Common myeloid progenitor, CD34-positive (primary cell): ENCODE results near the gene CA10.

Experiments used
- CTCF ChIA-PET: fragments of 350-600 bp; sonication (Branson Sonifier 250); formaldehyde crosslinking; loops from one replicate; lab custom pipeline; 2021; ENCODE audit warnings: antibody characterized with exemption; lab: Charles Lee
- POLR2A ChIA-PET: fragments of 350-600 bp; sonication (Branson Sonifier 250); formaldehyde crosslinking; loops from one replicate; lab custom pipeline; 2021; ENCODE audit warnings: antibody characterized with exemption; lab: Charles Lee
- DNase-seq, 3 donors: peaks; one replicate each; pipeline versions ENCODE4 v3.0.0 to v3.0.0-alpha.2; 2013
- H3K27ac ChIP-seq, 2 experiments: 1 replicate in 1 of 2; 2 replicates in 1 of 2; pipeline ENCODE4 v1.7.0; 2013; ENCODE audit warnings: inconsistent platforms in 2 of 2, low read length in 2 of 2, mild to moderate bottlenecking in 2 of 2, low read depth in 1 of 2, moderate library complexity in 1 of 2; ENCODE audit not compliant: severe bottlenecking in 2 of 2, insufficient read depth in 1 of 2, poor library complexity in 1 of 2
- H3K27me3 ChIP-seq, 5 experiments: replicated peaks in 2 of 5; 1 replicate in 3 of 5; 2 replicates in 2 of 5; pipeline versions ENCODE4 v1.6.1 to v1.7.0; 2013; ENCODE audit warnings: low read length in 4 of 5, mild to moderate bottlenecking in 2 of 5, moderate library complexity in 2 of 5, inconsistent platforms in 1 of 5; ENCODE audit not compliant: insufficient read depth in 5 of 5, control insufficient read depth in 4 of 5
- H3K36me3 ChIP-seq, 4 experiments: 1 replicate in 2 of 4; 2 replicates in 2 of 4; pipeline versions ENCODE4 v1.6.1 to v1.7.0; 2013; ENCODE audit warnings: low read length in 3 of 4, control low read depth in 1 of 4, mild to moderate bottlenecking in 1 of 4; ENCODE audit not compliant: control insufficient read depth in 4 of 4, insufficient read depth in 4 of 4
- H3K4me1 ChIP-seq, 4 experiments: 1 replicate in 3 of 4; 2 replicates in 1 of 4; pipeline versions ENCODE4 v1.6.1 to v1.7.1; 2013; ENCODE audit warnings: low read length in 3 of 4, mild to moderate bottlenecking in 3 of 4, control low read depth in 1 of 4, inconsistent platforms in 1 of 4, moderate library complexity in 1 of 4; ENCODE audit not compliant: control insufficient read depth in 4 of 4, insufficient read depth in 4 of 4; ENCODE audit errors: control extremely low read depth in 1 of 4
- H3K4me3 ChIP-seq, 7 experiments: 1 replicate in 4 of 7; 2 replicates in 3 of 7; pipeline versions ENCODE4 v1.5.1 to v1.7.0; 2013; ENCODE audit warnings: mild to moderate bottlenecking in 7 of 7, low read length in 6 of 7, moderate library complexity in 6 of 7, inconsistent platforms in 2 of 7, low read depth in 2 of 7, control low read depth in 1 of 7; ENCODE audit not compliant: insufficient read depth in 4 of 7, control insufficient read depth in 1 of 7; ENCODE audit errors: extremely low read depth in 1 of 7
- H3K9me3 ChIP-seq, 5 experiments: 1 replicate in 4 of 5; 2 replicates in 1 of 5; pipeline versions ENCODE4 v1.6.1 to v1.7.1; 2013; ENCODE audit warnings: low read length in 4 of 5, mild to moderate bottlenecking in 2 of 5, inconsistent platforms in 1 of 5, low read depth in 1 of 5, moderate library complexity in 1 of 5; ENCODE audit not compliant: control insufficient read depth in 4 of 5, insufficient read depth in 2 of 5; ENCODE audit errors: control extremely low read depth in 1 of 5
- WGBS: methylation state at CpG from one replicate; pipeline ENCODE4 v1.1.5; 2013; ENCODE audit not compliant: insufficient coverage; 5-methylcytosine and 5-hydroxymethylcytosine counted together

The CA10 gene

DNA sequence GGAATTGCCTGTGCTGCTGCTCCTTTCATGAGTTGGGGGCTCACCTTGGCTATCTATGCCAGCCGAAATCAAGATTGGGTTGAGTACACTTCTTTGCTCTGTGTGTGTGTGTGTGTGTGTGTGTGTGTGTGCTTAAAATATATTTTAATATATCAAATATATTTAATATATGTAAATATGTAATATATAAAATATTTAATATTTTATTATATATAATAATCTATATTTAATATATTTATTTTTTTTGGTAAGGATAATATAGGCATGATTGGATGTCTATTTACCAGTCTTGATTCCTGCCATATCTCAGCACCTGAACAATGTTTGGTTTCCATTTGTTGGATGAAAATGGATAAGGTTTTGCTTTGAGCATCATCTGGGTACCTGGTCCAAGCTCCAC, 399.3 kb downstream of the CA10 start:
- WGBS: no CpG with 5 or more reads among the region's 1 CpG

DNA sequence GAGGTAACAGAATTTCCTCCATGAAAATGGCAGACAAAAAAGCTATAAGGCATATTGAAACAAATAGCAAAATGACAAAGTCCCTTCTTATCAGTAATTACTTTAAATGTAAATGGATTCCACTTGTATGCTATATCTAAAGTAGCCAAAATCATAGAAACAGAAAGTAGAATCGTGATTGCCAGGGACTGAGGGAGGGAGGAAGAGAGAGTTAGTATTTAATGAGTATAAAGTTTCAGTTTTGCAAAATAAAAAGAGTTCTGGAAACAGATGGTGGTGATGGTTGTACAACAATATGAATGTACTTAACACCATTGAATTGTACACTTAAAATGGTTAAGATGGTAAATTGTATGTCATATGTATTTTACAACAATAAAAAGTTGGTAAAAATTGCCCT, 407.4 kb downstream of the CA10 start:
- DNase-seq: no peak
- CTCF ChIA-PET: no interaction called here
- no peaks in the 10 kb centered on the region for H3K4me1 ChIP-seq
- H3K27me3 ChIP-seq: no peaks in the 10 kb centered on the region
- H3K4me3 ChIP-seq: no peak overlapping the region
- no peaks in the 10 kb centered on the region for H3K9me3 ChIP-seq
- WGBS: no CpG with 5 or more reads among the region's 1 CpG
- POLR2A ChIA-PET: no interaction called here
- no peaks in the 10 kb centered on the region for H3K36me3 ChIP-seq
- H3K27ac ChIP-seq: no peak overlapping the region

More for the DNA sequence above, 399.3 kb downstream of the CA10 start:
- Histone ChIP-seq H3K4me3 (no peak overlapping the region), H3K36me3 (no peaks in the 10 kb centered on the region), H3K9me3 (no peaks in the 10 kb centered on the region), H3K27me3 (peaks cover 0 to 18% (median 3%) of the 10 kb centered on the region in 5 experiments), H3K27ac (no peak overlapping the region), H3K4me1 (no peaks in the 10 kb centered on the region)
- DNase-seq: no peak
- ChIA-PET POLR2A (no interaction called here), CTCF (interaction anchor here (1.0 kb wide), 1 partner anchor 10 kb away, joined by 3 read pairs; no protein-coding TSS in a partner anchor)

DNA sequence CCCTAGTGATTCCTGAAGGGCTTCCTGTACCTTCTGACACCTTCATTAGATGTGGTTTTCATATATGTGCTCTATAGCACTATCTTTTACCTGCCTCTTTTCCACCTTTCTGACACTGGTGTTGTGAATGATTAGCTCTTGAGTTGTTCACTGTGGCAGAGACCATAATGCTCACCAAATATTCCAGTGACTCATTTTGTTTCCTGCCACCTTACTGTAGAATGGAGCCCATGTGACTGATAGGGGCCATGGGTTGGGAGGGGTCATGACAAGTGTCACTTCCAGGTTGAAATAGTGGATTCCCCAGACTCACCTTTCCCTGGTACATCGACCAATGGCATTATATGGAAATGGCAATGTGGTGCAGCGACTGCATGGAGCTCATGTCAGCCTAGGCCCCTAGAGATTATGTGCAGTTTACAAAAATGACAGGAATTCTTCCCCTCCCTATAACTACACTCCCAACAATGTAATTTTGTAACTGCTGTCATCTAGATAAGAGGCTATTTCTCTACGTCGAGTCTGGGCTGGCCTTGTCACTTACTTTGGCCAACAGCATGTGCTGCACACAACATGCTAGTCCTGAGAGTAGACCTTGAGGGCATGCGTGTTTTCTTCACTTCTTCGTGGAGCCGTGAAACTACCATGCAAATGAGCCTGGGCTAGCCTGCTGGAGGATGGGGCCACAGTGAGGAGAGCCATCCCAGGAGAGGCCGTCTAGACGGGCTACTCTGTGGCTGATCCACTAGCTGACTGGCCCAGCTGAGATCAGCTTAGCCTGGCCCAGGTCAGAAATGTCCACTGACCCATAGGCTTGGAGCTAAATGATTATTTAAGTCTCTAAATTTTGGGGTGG, 409.5 kb downstream of the CA10 start:
- POLR2A ChIA-PET: no interaction called here
- 96% methylated on average over 7 of the region's 9 CpGs for WGBS

DNA sequence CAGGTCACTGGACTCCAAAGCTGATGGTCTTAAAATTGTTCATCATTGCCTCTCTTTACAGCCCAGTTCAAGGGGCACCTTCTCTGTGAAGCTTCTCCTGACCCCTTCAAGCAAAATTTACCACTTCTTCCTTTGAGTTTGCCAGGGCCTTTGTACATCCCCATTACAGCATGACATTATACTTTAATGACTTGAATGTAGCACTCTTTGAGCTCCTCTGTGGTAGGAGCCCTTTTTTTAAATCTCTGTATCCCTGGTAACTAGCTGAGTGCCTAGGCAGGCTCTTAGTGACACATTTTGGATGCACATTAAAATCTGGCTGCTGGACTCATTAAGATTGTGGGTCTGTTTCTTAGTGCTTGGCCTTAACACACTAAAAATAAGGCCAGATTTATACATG, 412.1 kb downstream of the CA10 start:
- POLR2A ChIA-PET: no interaction called here
- no peaks in the 10 kb centered on the region for H3K9me3 ChIP-seq
- no peaks in the 10 kb centered on the region for H3K27me3 ChIP-seq
- no peak for DNase-seq
- H3K4me1 ChIP-seq: no peaks in the 10 kb centered on the region
- H3K36me3 ChIP-seq: no peaks in the 10 kb centered on the region
- H3K27ac ChIP-seq: no peak overlapping the region
- CTCF ChIA-PET: no interaction called here
- H3K4me3 ChIP-seq: no peak overlapping the region

More for the DNA sequence above, 409.5 kb downstream of the CA10 start:
- H3K27me3 ChIP-seq: no peaks in the 10 kb centered on the region
- CTCF ChIA-PET: no interaction called here
- no peak overlapping the region for H3K4me3 ChIP-seq
- no peaks in the 10 kb centered on the region for H3K9me3 ChIP-seq
- DNase-seq: no peak
- H3K27ac ChIP-seq: no peak overlapping the region
- no peaks in the 10 kb centered on the region for H3K36me3 ChIP-seq
- H3K4me1 ChIP-seq: no peaks in the 10 kb centered on the region

DNA sequence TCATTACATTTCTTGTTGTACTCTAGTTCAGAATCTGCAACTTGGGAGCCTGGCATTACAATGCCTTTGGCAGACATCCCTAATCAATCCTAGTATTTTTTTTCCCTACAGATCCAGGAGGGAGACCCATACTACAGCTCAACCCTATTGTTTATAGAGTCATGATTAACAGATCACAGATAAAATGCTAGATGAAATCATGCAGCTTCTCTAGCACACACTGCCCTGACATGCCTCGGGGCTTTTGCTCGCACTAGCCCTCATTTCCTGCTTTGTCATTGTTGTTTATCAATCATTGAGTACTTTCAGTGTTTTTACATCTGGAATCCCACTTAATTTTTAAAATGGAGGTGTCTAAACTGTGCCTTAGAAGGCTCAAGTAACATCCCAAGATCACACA, 412.5 kb downstream of the CA10 start:
- WGBS: 20% methylated on average over 1 of the region's 2 CpGs
- DNase-seq: no peak
- ChIA-PET POLR2A (no interaction called here), CTCF (no interaction called here)
- Histone ChIP-seq H3K27ac (no peak overlapping the region), H3K9me3 (no peaks in the 10 kb centered on the region), H3K27me3 (no peaks in the 10 kb centered on the region), H3K36me3 (no peaks in the 10 kb centered on the region), H3K4me1 (no peaks in the 10 kb centered on the region), H3K4me3 (no peak overlapping the region)

DNA sequence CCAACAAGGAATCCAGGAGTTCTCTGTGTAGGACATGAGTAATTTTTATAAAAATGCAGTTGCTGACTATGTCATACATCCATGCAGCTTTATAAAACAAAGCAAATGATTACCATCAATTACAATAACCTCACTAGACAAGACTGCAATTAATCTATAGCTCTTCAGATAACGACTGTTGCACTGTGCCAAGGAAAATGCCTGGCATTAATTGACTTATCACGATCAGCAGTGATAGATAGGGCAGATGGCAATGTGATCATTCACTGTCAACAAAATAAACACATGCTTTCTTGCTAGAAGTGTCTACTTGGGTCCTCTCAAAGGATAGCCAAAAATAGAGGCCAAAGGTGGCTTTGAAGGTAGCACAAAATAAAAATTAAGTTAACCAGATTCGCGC, 415.0 kb downstream of the CA10 start:
- no CpG with 5 or more reads among the region's 4 CpGs for WGBS
- Histone ChIP-seq H3K27ac (no peak overlapping the region), H3K36me3 (no peaks in the 10 kb centered on the region), H3K4me3 (no peak overlapping the region), H3K27me3 (no peaks in the 10 kb centered on the region), H3K9me3 (no peaks in the 10 kb centered on the region), H3K4me1 (no peaks in the 10 kb centered on the region)
- ChIA-PET POLR2A (no interaction called here), CTCF (no interaction called here)
- DNase-seq: no peak

DNA sequence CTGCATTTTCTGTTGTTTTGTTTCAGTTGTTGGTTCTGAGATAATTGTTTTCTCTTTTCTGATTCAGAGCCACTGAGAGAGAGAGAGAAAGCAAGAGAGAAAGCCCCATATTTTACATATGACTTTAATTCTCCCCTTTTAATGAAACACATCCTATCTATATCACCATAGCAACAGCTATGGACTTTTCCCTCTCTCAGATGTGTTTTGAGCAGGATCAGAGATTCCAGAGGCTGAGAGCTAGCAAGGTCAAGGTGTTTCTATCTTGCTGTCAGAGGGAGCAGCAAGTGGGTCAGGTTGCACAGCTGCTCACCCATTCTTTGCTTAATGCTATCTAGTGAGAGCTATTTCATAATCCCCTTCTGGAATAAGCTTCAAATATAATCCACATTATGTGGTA, 415.9 kb downstream of the CA10 start:
- POLR2A ChIA-PET: no interaction called here
- Histone ChIP-seq H3K27ac (no peak overlapping the region), H3K36me3 (no peaks in the 10 kb centered on the region), H3K27me3 (no peaks in the 10 kb centered on the region), H3K4me3 (no peak overlapping the region), H3K4me1 (no peaks in the 10 kb centered on the region), H3K9me3 (no peaks in the 10 kb centered on the region)
- DNase-seq: no peak
- CTCF ChIA-PET: no interaction called here
